Gastrocnemius medialis (tissue), 4 donors: ENCODE measurements around the gene IGF2BP3. TPM values are rescaled to one million over a fixed set of nuclear protein-coding genes. Genes with fewer than 3 reads are reported as not detected.

ENCODE experiments used
- ATAC-seq, 2 donors: fragments of 150-250 bp; one replicate each; pipeline ENCODE4 v1.9.1; 2016
- DNase-seq, 2 donors: peaks; one replicate each; pipeline ENCODE4 v3.0.0-alpha.2; 2019
- H3K27ac ChIP-seq, 4 donors: fragments of 200-600 bp; sonication (generic); 1 replicate in 1 of 4; 2 replicates in 3 of 4; pipeline ENCODE4 v1.5.1; 2016 to 2018; ENCODE audit warnings: mild to moderate bottlenecking in 2 of 4, moderate library complexity in 1 of 4
- H3K27me3 ChIP-seq, 3 donors: fragments of 200-600 bp; sonication (generic) in 2 of 3; 1 replicate in 1 of 3; 2 replicates in 2 of 3; pipeline versions ENCODE4 v1.5.1 to v1.6.0; 2016 to 2019; ENCODE audit warnings: mild to moderate bottlenecking in 1 of 3, moderate library complexity in 1 of 3
- H3K36me3 ChIP-seq, 2 donors: fragments of 200-600 bp; sonication (generic) in 1 of 2; one replicate each; pipeline ENCODE4 v1.5.1; 2017 to 2018
- H3K4me1 ChIP-seq, 2 donors: fragments of 200-600 bp; sonication (generic) in 1 of 2; one replicate each; pipeline ENCODE4 v1.5.1; 2016 to 2017; ENCODE audit warnings: mild to moderate bottlenecking in 2 of 2
- H3K4me3 ChIP-seq, 4 donors: fragments of 200-600 bp; sonication (generic) in 3 of 4; 1 replicate in 1 of 4; 2 replicates in 3 of 4; pipeline ENCODE4 v1.5.1; 2016 to 2019; ENCODE audit warnings: mild to moderate bottlenecking in 2 of 4
- H3K9me3 ChIP-seq, 3 donors: fragments of 200-600 bp; sonication (generic) in 2 of 3; 1 replicate in 1 of 3; 2 replicates in 2 of 3; pipeline ENCODE4 v1.5.1; 2016 to 2019
- POLR2A ChIP-seq, 2 donors: fragments of 450-650 bp; IDR thresholded peaks; one replicate each; pipeline ENCODE4 v1.6.1; 2017; ENCODE audit warnings: antibody characterized with exemption in 2 of 2, mild to moderate bottlenecking in 2 of 2, moderate library complexity in 2 of 2
- in situ Hi-C, 4 donors: fragments of 200-750 bp; cut with MboI; loops; one replicate each; pipeline versions ENCODE4 v1.15.0 to v1.8.0; 2017; ENCODE audit warnings: low sequenced_read_pairs in 4 of 4
- intact Hi-C: fragments of 100-400 bp; cut with DNase I; formaldehyde crosslinking; loops from one replicate; pipeline ENCODE4 v1.15.1; 2023; ENCODE audit warnings: low total_unique reads
- total RNA-seq, 4 donors: library from RNA; depleted of rRNA; stranded (reverse); fragments of >200 nt; gene quantifications; one replicate each; pipeline versions ENCODE4 v1.1.0 to v1.2.3, GENCODE V29; 2016
- TF ChIP-seq, protein P1 (sequence below), 5 experiments: fragments of 450-650 bp in 3 of 5; fragments of 200-600 bp in 2 of 5; sonication (generic) in 2 of 5; IDR thresholded peaks in 4 of 5; conservative IDR thresholded peaks in 1 of 5; 1 replicate in 4 of 5; 2 replicates in 1 of 5; pipeline ENCODE4 v1.5.1; 2016 to 2019; ENCODE audit warnings: antibody characterized with exemption in 5 of 5, mild to moderate bottlenecking in 3 of 5, moderate library complexity in 3 of 5

Gene IGF2BP3
- total RNA-seq, 4 donors from 2014 or later, result 0.51 TPM; not detected in 3

- Histone ChIP-seq H3K27ac (no peak overlapping the region), H3K9me3 (no peaks in the 10 kb centered on the region), H3K4me1 (no peaks in the 10 kb centered on the region), H3K27me3 (no peaks in the 10 kb centered on the region), H3K4me3 (no peak overlapping the region), H3K36me3 (no peaks in the 10 kb centered on the region)
- in situ Hi-C loops (no loop called here), intact Hi-C loops (no loop called here)
- DNase-seq (no peak), ATAC-seq (no peak)
- TF ChIP-seq, protein P1, sequence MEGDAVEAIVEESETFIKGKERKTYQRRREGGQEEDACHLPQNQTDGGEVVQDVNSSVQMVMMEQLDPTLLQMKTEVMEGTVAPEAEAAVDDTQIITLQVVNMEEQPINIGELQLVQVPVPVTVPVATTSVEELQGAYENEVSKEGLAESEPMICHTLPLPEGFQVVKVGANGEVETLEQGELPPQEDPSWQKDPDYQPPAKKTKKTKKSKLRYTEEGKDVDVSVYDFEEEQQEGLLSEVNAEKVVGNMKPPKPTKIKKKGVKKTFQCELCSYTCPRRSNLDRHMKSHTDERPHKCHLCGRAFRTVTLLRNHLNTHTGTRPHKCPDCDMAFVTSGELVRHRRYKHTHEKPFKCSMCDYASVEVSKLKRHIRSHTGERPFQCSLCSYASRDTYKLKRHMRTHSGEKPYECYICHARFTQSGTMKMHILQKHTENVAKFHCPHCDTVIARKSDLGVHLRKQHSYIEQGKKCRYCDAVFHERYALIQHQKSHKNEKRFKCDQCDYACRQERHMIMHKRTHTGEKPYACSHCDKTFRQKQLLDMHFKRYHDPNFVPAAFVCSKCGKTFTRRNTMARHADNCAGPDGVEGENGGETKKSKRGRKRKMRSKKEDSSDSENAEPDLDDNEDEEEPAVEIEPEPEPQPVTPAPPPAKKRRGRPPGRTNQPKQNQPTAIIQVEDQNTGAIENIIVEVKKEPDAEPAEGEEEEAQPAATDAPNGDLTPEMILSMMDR (IDR thresholded peaks at IDR 0.05 in 4 of 5, conservative IDR thresholded peaks at IDR 0.05 in 1 of 5), result no peak
Measured at GRCh38 chr7:23373151-23374004, 96.9 kb downstream of the IGF2BP3 start.

GRCh38 chr7:23372611-23373010, 97.7 kb downstream of the IGF2BP3 start:
- DNase-seq (no peak), ATAC-seq (no peak)
- intact Hi-C loops, result no loop called here
- in situ Hi-C loops, result no loop called here
- no peak overlapping the region for H3K27ac ChIP-seq
- no peaks in the 10 kb centered on the region for H3K4me1 ChIP-seq
- H3K27me3 ChIP-seq, result no peaks in the 10 kb centered on the region
- H3K36me3 ChIP-seq, result no peaks in the 10 kb centered on the region
- H3K9me3 ChIP-seq, result no peaks in the 10 kb centered on the region
- TF ChIP-seq, protein P1 (IDR thresholded peaks at IDR 0.05 in 4 of 5, conservative IDR thresholded peaks at IDR 0.05 in 1 of 5), result no peak
- no peak for TF ChIP-seq POLR2A (IDR thresholded peaks at IDR 0.05)
- no peak overlapping the region for H3K4me3 ChIP-seq

GRCh38 chr7:23371654-23372053, 98.6 kb downstream of the IGF2BP3 start:
- no peaks in the 10 kb centered on the region for H3K9me3 ChIP-seq
- intact Hi-C loops (no loop called here), in situ Hi-C loops (no loop called here)
- no peak overlapping the region for H3K27ac ChIP-seq
- no peaks in the 10 kb centered on the region for H3K36me3 ChIP-seq
- H3K4me3 ChIP-seq, result no peak overlapping the region
- DNase-seq, result no peak
- no peaks in the 10 kb centered on the region for H3K27me3 ChIP-seq
- TF ChIP-seq, protein P1 (IDR thresholded peaks at IDR 0.05 in 4 of 5, conservative IDR thresholded peaks at IDR 0.05 in 1 of 5), result no peak
- no peak for TF ChIP-seq POLR2A (IDR thresholded peaks at IDR 0.05)
- H3K4me1 ChIP-seq, result no peaks in the 10 kb centered on the region
- no peak for ATAC-seq

DNA sequence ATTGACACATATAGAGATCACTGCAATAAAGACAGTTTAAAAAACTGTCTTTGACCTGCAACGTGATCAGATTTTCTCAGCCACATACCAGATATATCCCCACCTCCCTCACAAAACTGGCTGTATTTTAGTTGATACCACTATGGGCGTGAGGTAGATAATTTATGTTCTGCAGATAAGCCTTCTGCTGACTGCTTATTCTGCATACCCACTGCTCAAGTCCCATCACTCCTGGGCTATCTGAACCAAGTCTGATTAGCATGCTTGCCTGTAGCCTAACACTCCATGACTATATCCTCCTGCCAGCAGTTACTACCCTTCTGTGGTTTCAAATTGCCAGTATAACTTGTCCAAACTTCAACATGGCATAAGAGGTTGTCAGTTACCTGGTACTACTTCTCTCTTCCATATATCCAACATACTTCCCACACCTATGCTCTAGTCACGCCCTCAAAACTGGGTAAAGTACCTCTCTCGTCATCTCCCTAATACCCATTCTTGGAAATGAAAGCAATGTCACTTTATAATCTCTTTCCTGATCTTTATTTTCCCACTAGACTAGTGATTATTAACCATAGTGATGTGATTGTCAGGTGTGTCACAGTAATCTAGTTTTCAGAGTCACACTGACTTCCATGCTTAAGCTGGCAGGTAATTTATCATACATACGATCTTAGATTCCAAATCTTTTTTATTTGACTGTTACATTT, 100.4 kb downstream of the IGF2BP3 start:
- ATAC-seq (no peak), DNase-seq (no peak)
- intact Hi-C loops, result no loop called here
- Histone ChIP-seq H3K27ac (no peak overlapping the region), H3K9me3 (no peaks in the 10 kb centered on the region), H3K4me1 (no peaks in the 10 kb centered on the region), H3K27me3 (no peaks in the 10 kb centered on the region), H3K4me3 (no peak overlapping the region), H3K36me3 (no peaks in the 10 kb centered on the region)
- no peak for TF ChIP-seq POLR2A (IDR thresholded peaks at IDR 0.05)
- TF ChIP-seq, protein P1 (IDR thresholded peaks at IDR 0.05 in 4 of 5, conservative IDR thresholded peaks at IDR 0.05 in 1 of 5), result no peak
- in situ Hi-C loops, result no loop called here
